ENCODE data around the gene SLC38A10. TPM values are rescaled to one million over a fixed set of nuclear protein-coding genes. Genes with fewer than 3 reads are reported as not detected.
A peak's percentile ranks its signal among the peaks of the same experiment; 100 is the strongest.

SLC38A10 gene
- total RNA-seq, 1 experiment from 2014 or later: 75.1 TPM

DNA sequence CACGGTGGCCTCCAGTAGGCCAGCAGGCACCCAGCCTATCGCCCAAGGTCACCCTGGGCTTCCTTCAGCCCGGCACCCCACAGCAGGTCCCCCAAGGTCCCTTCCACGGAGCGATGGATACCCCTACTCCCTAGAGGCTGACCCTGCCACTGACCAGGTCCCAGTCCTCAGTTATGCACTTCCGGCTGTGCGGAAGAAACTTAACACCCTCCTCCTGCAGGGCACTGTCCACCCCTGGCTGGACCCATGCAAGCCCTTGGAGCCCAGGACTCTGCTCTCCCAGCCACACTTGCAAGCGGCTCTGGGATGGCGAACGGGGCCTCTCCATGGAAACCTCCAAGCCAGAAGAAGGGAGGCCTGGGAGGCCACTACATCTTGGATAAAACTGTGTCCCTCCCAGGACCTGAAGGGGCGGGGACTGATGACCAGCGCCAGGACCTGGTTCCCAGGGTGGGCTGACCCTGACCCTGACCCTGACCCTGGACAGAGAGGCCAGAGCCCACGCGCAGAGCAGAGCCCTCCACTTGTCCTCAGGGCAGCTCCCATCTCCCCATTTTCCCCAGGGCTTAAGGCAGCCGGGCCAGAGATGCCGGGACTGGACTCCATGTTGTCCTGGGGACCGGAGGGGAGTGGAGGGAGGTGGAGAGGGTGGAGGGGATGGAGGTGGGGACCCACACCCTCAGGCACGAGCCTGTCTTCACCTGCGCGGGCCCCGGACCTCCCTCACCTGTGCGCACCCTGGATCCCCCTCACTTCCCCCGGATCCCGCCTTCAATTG, 73.1 kb downstream of the SLC38A10 start:
- ChIA-PET CTCF (interaction anchor here (1.2 kb wide), 2 partner anchors 14 to 17 kb away, joined by 3 read pairs; partner anchors contain the start of genes NDUFAF8 and TEPSIN), POLR2A (ENCODE audit: low non-redundant PET) (interaction anchor here (0.6 kb wide), 2 partner anchors 197 to 704 kb away, joined by 3 to 5 read pairs; no protein-coding TSS in a partner anchor)
- H3K9me3 ChIP-seq (ENCODE audit: low read depth, low read length, poor library complexity, severe bottlenecking): peaks cover 4% of the 10 kb centered on the region
- TF ChIP-seq EZH2 (IDR thresholded peaks at IDR 0.05; ENCODE audit: borderline replicate concordance, low read depth, low read length, poor library complexity, severe bottlenecking): no peak
- TF ChIP-seq, protein P1, sequence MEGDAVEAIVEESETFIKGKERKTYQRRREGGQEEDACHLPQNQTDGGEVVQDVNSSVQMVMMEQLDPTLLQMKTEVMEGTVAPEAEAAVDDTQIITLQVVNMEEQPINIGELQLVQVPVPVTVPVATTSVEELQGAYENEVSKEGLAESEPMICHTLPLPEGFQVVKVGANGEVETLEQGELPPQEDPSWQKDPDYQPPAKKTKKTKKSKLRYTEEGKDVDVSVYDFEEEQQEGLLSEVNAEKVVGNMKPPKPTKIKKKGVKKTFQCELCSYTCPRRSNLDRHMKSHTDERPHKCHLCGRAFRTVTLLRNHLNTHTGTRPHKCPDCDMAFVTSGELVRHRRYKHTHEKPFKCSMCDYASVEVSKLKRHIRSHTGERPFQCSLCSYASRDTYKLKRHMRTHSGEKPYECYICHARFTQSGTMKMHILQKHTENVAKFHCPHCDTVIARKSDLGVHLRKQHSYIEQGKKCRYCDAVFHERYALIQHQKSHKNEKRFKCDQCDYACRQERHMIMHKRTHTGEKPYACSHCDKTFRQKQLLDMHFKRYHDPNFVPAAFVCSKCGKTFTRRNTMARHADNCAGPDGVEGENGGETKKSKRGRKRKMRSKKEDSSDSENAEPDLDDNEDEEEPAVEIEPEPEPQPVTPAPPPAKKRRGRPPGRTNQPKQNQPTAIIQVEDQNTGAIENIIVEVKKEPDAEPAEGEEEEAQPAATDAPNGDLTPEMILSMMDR (conservative IDR thresholded peaks at IDR 0.05; ENCODE audit: low read depth, low read length): no peak
- H3K4me1 ChIP-seq (ENCODE audit: insufficient read depth, low read length, poor library complexity, severe bottlenecking): peaks cover 10% of the 10 kb centered on the region
- peak overlapping the region; percentile 98 for H3K4me3 ChIP-seq (ENCODE audit: low read depth, low read length, poor library complexity, severe bottlenecking)
- DNase-seq (ENCODE audit: low spot score): no peak
- H3K36me3 ChIP-seq (ENCODE audit: insufficient read depth, low read length, poor library complexity, severe bottlenecking): no peaks in the 10 kb centered on the region
- intact Hi-C loops (cut with micrococcal nuclease; ENCODE audit: unreplicated experiment): no loop called here
- peak overlapping the region; percentile 79 for H3K27ac ChIP-seq (ENCODE audit: low read depth, low read length, poor library complexity, severe bottlenecking)
- H3K27me3 ChIP-seq (replicated peaks; ENCODE audit: insufficient read depth, low read depth, low read length, poor library complexity): no peaks in the 10 kb centered on the region
- BruUV-seq (replicated peaks): no TSS peak

- TF ChIP-seq, protein P1 (conservative IDR thresholded peaks at IDR 0.05; ENCODE audit: low read depth, low read length): no peak
- no peak for TF ChIP-seq EZH2 (IDR thresholded peaks at IDR 0.05; ENCODE audit: borderline replicate concordance, low read depth, low read length, poor library complexity, severe bottlenecking)
- intact Hi-C loops (cut with micrococcal nuclease; ENCODE audit: unreplicated experiment): no loop called here
- H3K27me3 ChIP-seq (replicated peaks; ENCODE audit: insufficient read depth, low read depth, low read length, poor library complexity): no peaks in the 10 kb centered on the region
- H3K27ac ChIP-seq (ENCODE audit: low read depth, low read length, poor library complexity, severe bottlenecking): no peak overlapping the region
- H3K4me1 ChIP-seq (ENCODE audit: insufficient read depth, low read length, poor library complexity, severe bottlenecking): peaks cover 10% of the 10 kb centered on the region
- CTCF ChIA-PET: no interaction called here
- BruUV-seq (replicated peaks): no TSS peak
- POLR2A ChIA-PET (ENCODE audit: low non-redundant PET): no interaction called here
- no peaks in the 10 kb centered on the region for H3K9me3 ChIP-seq (ENCODE audit: low read depth, low read length, poor library complexity, severe bottlenecking)
- H3K4me3 ChIP-seq (ENCODE audit: low read depth, low read length, poor library complexity, severe bottlenecking): peak overlapping the region; percentile 98
- no peak for DNase-seq (ENCODE audit: low spot score)
- H3K36me3 ChIP-seq (ENCODE audit: insufficient read depth, low read length, poor library complexity, severe bottlenecking): no peaks in the 10 kb centered on the region
Measured at GRCh38 chr17:81221371-81221841, 73.7 kb downstream of the SLC38A10 start.

DNA sequence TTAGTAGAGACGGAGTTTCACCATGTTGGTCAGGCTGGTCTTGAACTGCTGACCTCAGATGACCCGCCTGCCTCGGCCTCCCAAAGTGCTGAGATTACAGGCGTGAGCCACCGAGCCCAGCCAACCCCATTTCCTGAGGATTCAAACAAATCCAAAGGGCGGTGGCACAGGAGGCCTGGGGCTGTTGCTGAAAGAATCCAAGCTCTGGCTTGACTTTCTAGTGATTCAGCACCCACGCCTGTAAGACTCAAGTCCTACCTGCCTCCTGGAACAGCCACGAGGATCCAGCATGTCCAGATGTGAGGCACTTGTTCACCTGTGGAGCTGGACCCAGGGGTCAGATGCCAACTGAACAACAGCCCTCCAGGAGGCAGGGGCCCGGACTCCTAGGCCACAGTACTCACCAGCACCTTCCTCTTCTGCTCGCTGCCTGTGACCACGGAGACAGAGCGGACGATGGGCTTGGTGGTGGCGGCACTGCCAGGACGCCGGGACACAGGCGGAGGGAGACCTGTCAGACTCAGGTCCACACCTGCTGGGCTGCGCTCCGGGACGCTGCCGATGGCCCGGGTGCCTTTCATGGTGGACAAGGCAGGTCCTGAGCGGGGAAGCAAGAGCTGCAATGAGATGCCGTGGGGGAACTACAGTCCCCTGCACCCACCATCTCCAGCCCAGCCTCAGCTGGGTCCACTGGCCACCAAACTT, 75.5 kb downstream of the SLC38A10 start:
- Histone ChIP-seq H3K4me3 (ENCODE audit: low read depth, low read length, poor library complexity, severe bottlenecking) (no peak overlapping the region), H3K9me3 (ENCODE audit: low read depth, low read length, poor library complexity, severe bottlenecking) (no peaks in the 10 kb centered on the region), H3K4me1 (ENCODE audit: insufficient read depth, low read length, poor library complexity, severe bottlenecking) (peaks cover 10% of the 10 kb centered on the region), H3K36me3 (ENCODE audit: insufficient read depth, low read length, poor library complexity, severe bottlenecking) (no peaks in the 10 kb centered on the region), H3K27me3 (replicated peaks; ENCODE audit: insufficient read depth, low read depth, low read length, poor library complexity) (no peaks in the 10 kb centered on the region), H3K27ac (ENCODE audit: low read depth, low read length, poor library complexity, severe bottlenecking) (no peak overlapping the region)
- intact Hi-C loops (cut with micrococcal nuclease; ENCODE audit: unreplicated experiment): no loop called here
- no TSS peak for BruUV-seq (replicated peaks)
- POLR2A ChIA-PET (ENCODE audit: low non-redundant PET): no interaction called here
- TF ChIP-seq EZH2 (IDR thresholded peaks at IDR 0.05; ENCODE audit: borderline replicate concordance, low read depth, low read length, poor library complexity, severe bottlenecking): no peak
- TF ChIP-seq, protein P1 (conservative IDR thresholded peaks at IDR 0.05; ENCODE audit: low read depth, low read length): no peak
- CTCF ChIA-PET: no interaction called here
- no peak for DNase-seq (ENCODE audit: low spot score)
